HUES6 (cell line): ENCODE measurements around the gene DDX31.

Experiments used
- H3K27ac ChIP-seq: 2 replicates; pipeline ENCODE4 v1.7.0; 2013; ENCODE audit warnings: low read depth, mild to moderate bottlenecking, low read length, inconsistent platforms
- H3K27me3 ChIP-seq: 2 replicates; pipeline ENCODE4 v1.6.1; 2013; ENCODE audit warnings: low read length; ENCODE audit not compliant: control insufficient read depth, insufficient read depth
- H3K36me3 ChIP-seq: 2 replicates; pipeline ENCODE4 v1.6.1; 2013; ENCODE audit warnings: low read length; ENCODE audit not compliant: control insufficient read depth, insufficient read depth
- H3K4me1 ChIP-seq: 2 replicates; pipeline ENCODE4 v1.6.1; 2013; ENCODE audit warnings: low read length; ENCODE audit not compliant: control insufficient read depth, insufficient read depth
- H3K4me3 ChIP-seq: 2 replicates; pipeline ENCODE4 v1.5.1; 2013; ENCODE audit warnings: low read depth, low read length
- H3K9ac ChIP-seq: one replicate; pipeline ENCODE4 v1.6.1; 2013; ENCODE audit warnings: mild to moderate bottlenecking, low read length
- H3K9me3 ChIP-seq: 2 replicates; pipeline ENCODE4 v1.6.1; 2013; ENCODE audit warnings: low read depth, low read length; ENCODE audit not compliant: control insufficient read depth, insufficient read depth

Gene DDX31

GRCh38 chr9:132547052-132547431 lies 122.7 kb downstream of the DDX31 start:
- H3K9ac ChIP-seq, result no peak overlapping the region
- H3K27ac ChIP-seq, result no peak overlapping the region

DNA sequence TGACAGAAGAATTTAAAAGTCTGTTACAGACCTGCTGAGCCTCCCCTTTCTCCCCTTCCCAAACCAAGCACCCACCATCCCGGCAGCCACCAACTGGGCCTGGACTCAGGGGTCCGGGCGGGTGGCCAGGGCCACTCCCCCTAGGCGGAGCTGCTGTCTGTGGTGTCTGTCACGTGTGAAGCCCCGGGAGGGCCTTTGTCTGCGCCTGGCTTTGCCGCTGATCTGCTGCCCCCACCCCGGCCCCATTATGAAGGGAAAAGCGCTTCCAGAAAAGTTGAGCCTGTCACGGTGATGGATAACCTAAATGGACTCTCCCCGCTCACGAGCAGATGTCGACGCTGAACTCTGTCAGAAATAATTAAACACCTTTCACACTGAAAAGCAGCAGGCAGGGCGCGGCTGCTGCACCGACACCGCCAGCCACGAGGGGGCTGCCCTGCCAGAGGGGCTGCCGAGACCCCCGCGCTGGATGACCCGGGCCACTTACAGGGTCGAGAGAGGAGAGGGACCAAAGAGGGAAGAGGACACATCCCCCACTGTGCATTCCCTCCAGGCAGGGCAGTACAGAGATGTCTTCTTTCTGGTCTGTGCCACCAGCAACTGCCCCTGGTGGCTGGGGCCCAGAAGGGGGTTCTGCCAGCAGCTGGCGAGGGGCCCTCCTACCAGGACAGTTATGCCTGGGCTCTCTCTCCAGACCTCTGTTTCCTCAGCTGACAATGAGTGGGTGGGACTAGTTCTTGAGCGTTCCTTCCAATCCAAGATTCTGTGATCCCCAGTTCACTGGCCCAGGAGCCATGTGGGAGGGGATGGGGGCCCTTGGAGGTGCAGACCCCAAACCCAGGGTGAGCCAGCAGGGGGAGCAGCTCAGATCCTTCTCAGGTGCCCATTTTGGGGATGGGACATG lies 123.4 kb downstream of the DDX31 start:
- H3K27me3 ChIP-seq, result no peaks in the 10 kb centered on the region
- H3K4me3 ChIP-seq, result peak overlapping the region; percentile 50
- H3K27ac ChIP-seq, result no peak overlapping the region
- H3K9me3 ChIP-seq, result no peaks in the 10 kb centered on the region
- peaks cover 16% of the 10 kb centered on the region; the same call in 1 of the 2 replicates for H3K4me1 ChIP-seq
- H3K36me3 ChIP-seq, result no peaks in the 10 kb centered on the region
- no peak overlapping the region for H3K9ac ChIP-seq

More at GRCh38 chr9:132547052-132547431, 122.7 kb downstream of the DDX31 start:
- Histone ChIP-seq H3K36me3 (no peaks in the 10 kb centered on the region), H3K4me1 (peaks cover 11% of the 10 kb centered on the region; the same call in 1 of the 2 replicates), H3K4me3 (no peak overlapping the region), H3K9me3 (no peaks in the 10 kb centered on the region), H3K27me3 (no peaks in the 10 kb centered on the region)

DNA sequence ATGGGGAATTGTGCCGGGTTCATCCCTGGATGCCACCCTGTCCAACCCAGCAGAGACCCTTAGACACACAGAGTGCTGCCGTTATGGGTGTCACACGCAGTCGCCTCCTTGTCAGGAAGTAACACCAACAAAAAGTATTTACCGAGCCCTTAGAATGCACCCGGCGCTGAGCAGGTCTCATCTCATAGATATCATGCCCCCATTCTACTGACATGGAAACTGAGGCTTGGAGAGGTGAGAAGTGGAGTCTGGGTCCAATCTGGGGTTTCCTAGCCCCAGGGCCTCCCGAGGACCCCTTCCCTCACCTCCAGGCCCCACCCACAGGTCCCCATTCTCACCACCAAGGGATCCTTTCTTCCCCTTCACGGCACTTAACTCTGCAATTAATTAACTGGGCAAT lies 124.2 kb downstream of the DDX31 start:
- peaks cover 17% of the 10 kb centered on the region for H3K4me1 ChIP-seq
- no peaks in the 10 kb centered on the region for H3K27me3 ChIP-seq
- H3K4me3 ChIP-seq, result no peak overlapping the region
- no peaks in the 10 kb centered on the region for H3K36me3 ChIP-seq
- H3K9ac ChIP-seq, result no peak overlapping the region
- H3K9me3 ChIP-seq, result no peaks in the 10 kb centered on the region
- H3K27ac ChIP-seq, result no peak overlapping the region

DNA sequence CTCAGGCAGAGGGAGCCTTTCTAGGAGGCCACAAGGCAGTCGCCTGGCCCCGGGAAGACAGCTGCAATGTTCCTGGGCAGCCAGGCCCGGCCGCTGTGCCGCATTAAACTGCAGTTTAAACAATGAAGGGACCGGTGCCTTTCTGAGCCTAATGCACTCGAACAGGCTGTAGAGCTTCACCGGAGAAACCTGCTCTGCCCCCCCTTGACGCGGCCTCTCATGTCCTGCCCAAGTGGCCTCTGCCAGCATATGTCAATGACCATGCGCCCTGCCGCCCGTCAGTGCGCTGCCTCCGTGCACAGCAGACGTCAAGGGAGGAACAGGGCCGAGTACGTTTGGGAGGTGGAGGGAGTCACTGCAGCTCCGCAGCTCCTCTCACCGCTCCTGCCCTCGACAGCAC lies 125.8 kb downstream of the DDX31 start:
- H3K36me3 ChIP-seq, result no peaks in the 10 kb centered on the region
- H3K27ac ChIP-seq, result no peak overlapping the region
- H3K9me3 ChIP-seq, result no peaks in the 10 kb centered on the region
- no peaks in the 10 kb centered on the region for H3K27me3 ChIP-seq
- H3K4me1 ChIP-seq, result peaks cover 23% of the 10 kb centered on the region
- H3K9ac ChIP-seq, result no peak overlapping the region
- no peak overlapping the region for H3K4me3 ChIP-seq

DNA sequence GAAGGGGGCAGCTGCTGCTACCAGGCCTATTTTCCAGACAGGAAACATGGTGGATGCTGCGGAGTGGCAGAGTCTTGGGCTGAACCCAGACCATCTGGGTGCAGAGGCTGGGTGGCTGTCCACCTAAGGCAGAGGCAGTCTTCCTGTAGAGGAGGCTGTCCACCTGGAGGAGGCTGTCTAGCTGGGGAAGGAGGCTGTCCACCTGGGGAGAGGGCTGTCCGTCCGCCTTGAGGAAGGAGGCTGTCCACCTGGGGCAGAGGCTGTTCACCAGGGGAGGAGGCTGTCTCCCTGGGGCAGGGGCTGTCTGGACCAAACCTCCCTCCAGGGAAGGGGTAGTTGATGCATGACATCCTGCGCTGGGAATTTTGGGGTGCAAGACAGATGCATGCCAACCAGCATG lies 126.5 kb downstream of the DDX31 start:
- no peak overlapping the region for H3K4me3 ChIP-seq

More for the DNA sequence above, 126.5 kb downstream of the DDX31 start:
- Histone ChIP-seq H3K9me3 (no peaks in the 10 kb centered on the region), H3K9ac (no peak overlapping the region), H3K4me1 (peaks cover 23% of the 10 kb centered on the region), H3K27me3 (no peaks in the 10 kb centered on the region), H3K36me3 (no peaks in the 10 kb centered on the region), H3K27ac (no peak overlapping the region)
